Measurements from ENCODE around the gene SLC22A23.

- TF ChIP-seq EZH2 (IDR thresholded peaks at IDR 0.05; ENCODE audit: low read length) (no peak), CTCF (optimal IDR thresholded peaks at IDR 0.05 in 1 of 3, IDR thresholded peaks at IDR 0.05 in 1 of 3, conservative IDR thresholded peaks at IDR 0.05 in 1 of 3; ENCODE audit: extremely low read depth in 1 of 3, insufficient read depth in 2 of 3, low read length in 3 of 3) (no peak)
Measured at GRCh38 chr6:3484192-3484591, 27.3 kb upstream of the SLC22A23 start.

Data from keratinocyte (primary cell).